ENCODE measurements around the gene TBC1D10B. TPM values are rescaled to one million over a fixed set of nuclear protein-coding genes. Genes with fewer than 3 reads are reported as not detected.

The TBC1D10B gene
- total and polyA plus RNA-seq, 2 of the 8 experiments (the other 6 are each of a cell fraction or from before 2014, with no cell fraction given): 15.4 to 28.6 TPM

DNA sequence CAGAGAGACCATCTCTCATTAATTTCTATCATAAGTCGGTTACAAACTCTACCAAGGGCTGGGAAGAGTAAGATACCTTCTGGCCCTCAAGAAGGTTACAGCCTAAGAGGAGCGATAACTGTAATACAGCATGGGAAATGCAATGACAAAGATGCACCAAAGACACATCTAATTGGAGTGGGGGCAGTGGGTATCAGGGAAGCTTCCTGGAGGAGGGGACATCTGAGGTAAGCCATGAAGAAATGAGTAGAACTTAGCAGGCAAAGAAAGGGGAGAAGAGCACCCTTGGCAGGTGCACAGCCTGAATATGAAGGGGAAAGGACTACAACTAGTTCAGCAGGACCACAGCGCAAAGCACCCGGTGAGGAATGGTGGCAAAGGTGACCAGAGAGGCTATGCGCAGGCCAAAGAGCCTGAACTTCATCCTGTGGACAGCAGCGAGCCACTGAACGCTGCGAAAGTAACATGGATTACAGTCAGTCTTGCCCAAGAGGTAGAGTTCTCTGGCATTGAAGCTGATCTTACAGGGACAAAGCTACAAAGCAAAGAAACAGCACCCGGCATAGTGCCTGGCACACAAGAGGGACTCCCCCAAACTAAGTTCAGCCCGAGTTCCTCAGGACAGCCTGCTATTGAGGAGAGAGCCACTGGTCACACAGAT, 2.8 kb downstream of the TBC1D10B start (continued):
- no peak for TF ChIP-seq KDM5A (IDR thresholded peaks at IDR 0.05; ENCODE audit: low read length)
- TF ChIP-seq CEBPB (IDR thresholded peaks at IDR 0.05; ENCODE audit: low read depth, low read length): no peak
- no peak for TF ChIP-seq RFX5 (IDR thresholded peaks at IDR 0.05; ENCODE audit: borderline replicate concordance, low read depth, low read length)
- no peak for TF ChIP-seq EZH2 (IDR thresholded peaks at IDR 0.05; ENCODE audit: low read depth, low read length, severe bottlenecking)
- no peak for TF ChIP-seq JUND (IDR thresholded peaks at IDR 0.05; ENCODE audit: low read length)
- TF ChIP-seq ATF2 (IDR thresholded peaks at IDR 0.05; ENCODE audit: low read length): no peak
- no peak for TF ChIP-seq POLR2A (IDR thresholded peaks at IDR 0.05; ENCODE audit: control extremely low read depth in 1 of 2, low read depth in 2 of 2, low read length in 2 of 2)
- no peak for TF ChIP-seq BACH1 (IDR thresholded peaks at IDR 0.05; ENCODE audit: low read length)
- no peak for TF ChIP-seq POU5F1 (IDR thresholded peaks at IDR 0.05; ENCODE audit: low read depth, low read length)
